WTC11 (cell line): ENCODE measurements around the gene GOLGA6L1. TPM values are rescaled to one million over a fixed set of nuclear protein-coding genes. Genes with fewer than 3 reads are reported as not detected.

Experiments used
- ATAC-seq: fragments of 200-7000 bp; cut with Tn5 transposase; 2 replicates; pipeline ENCODE4 v1.10.0; 2021; ENCODE audit warnings: mild to moderate bottlenecking, moderate library complexity
- CTCF ChIA-PET: fragments of 300-600 bp; sonication (Branson Sonifier 250); formaldehyde crosslinking; loops from one replicate; lab custom pipeline; 2021; ENCODE audit warnings: antibody characterized with exemption; lab: Charles Lee
- POLR2A ChIA-PET: fragments of 350-600 bp; sonication (Branson Sonifier 250); formaldehyde crosslinking; loops from one replicate; lab custom pipeline; 2021; ENCODE audit warnings: antibody characterized with exemption; lab: Charles Lee
- DNase-seq: peaks from one replicate; pipeline ENCODE4 v3.0.0; 2021; ENCODE audit warnings: low spot score
- H3K27ac Mint-ChIP-seq: 2 replicates; pipeline ENCODE4 v1.8.0; 2021; ENCODE audit warnings: mixed read lengths
- H3K27me3 Mint-ChIP-seq: 2 replicates; pipeline ENCODE4 v1.8.0; 2021; ENCODE audit warnings: low read depth, mild to moderate bottlenecking, moderate library complexity, mixed read lengths
- H3K36me3 Mint-ChIP-seq: 2 replicates; pipeline ENCODE4 v1.8.0; 2021; ENCODE audit warnings: mixed read lengths
- H3K4me1 Mint-ChIP-seq: 2 replicates; pipeline ENCODE4 v1.8.0; 2022; ENCODE audit warnings: mixed read lengths
- H3K4me3 Mint-ChIP-seq: 2 replicates; pipeline ENCODE4 v1.8.0; 2021; ENCODE audit warnings: mild to moderate bottlenecking, moderate library complexity, mixed read lengths
- H3K9me3 Mint-ChIP-seq: 2 replicates; pipeline ENCODE4 v1.8.0; 2021; ENCODE audit warnings: mixed read lengths
- ATF1 ChIP-seq: sonication (generic); formaldehyde crosslinking; IDR thresholded peaks from 2 replicates; pipeline ENCODE4 v1.8.1; 2023; ENCODE audit warnings: mild to moderate bottlenecking, moderate library complexity, missing genetic modification reagents
- CDX4 ChIP-seq: fragments of 250-450 bp; sonication (Bioruptor Pico); IDR thresholded peaks from 2 replicates; pipeline ENCODE4 v1.9.0; 2021; ENCODE audit warnings: moderate library complexity, mild to moderate bottlenecking, inconsistent platforms, borderline replicate concordance
- E2F4 ChIP-seq: sonication (generic); formaldehyde crosslinking; IDR thresholded peaks from 2 replicates; pipeline ENCODE4 v1.8.1; 2022; ENCODE audit warnings: low read depth, mild to moderate bottlenecking, moderate library complexity, missing genetic modification reagents, borderline replicate concordance
- GABPB1 ChIP-seq: sonication (generic); formaldehyde crosslinking; IDR thresholded peaks from 2 replicates; pipeline ENCODE4 v1.8.1; 2023; ENCODE audit warnings: mild to moderate bottlenecking, missing genetic modification reagents
- GRHL2 ChIP-seq: fragments of 250-450 bp; sonication (Bioruptor Pico); IDR thresholded peaks from 2 replicates; pipeline ENCODE4 v1.8.0; 2022; ENCODE audit warnings: mild to moderate bottlenecking, moderate library complexity; ENCODE audit not compliant: insufficient replicate concordance, severe bottlenecking
- HMGA2 ChIP-seq: fragments of 250-450 bp; sonication (Bioruptor Pico); IDR thresholded peaks from 2 replicates; pipeline ENCODE4 v1.4.0; 2021; ENCODE audit warnings: mild to moderate bottlenecking, moderate library complexity
- IRF1 ChIP-seq: sonication (generic); formaldehyde crosslinking; IDR thresholded peaks from 2 replicates; pipeline ENCODE4 v1.8.0; 2023; ENCODE audit warnings: missing genetic modification reagents
- MLX ChIP-seq: sonication (generic); formaldehyde crosslinking; IDR thresholded peaks from 2 replicates; pipeline ENCODE4 v1.8.1; 2023; ENCODE audit warnings: mild to moderate bottlenecking, missing genetic modification reagents, moderate library complexity
- PRDM15 ChIP-seq: sonication (generic); formaldehyde crosslinking; IDR thresholded peaks from 2 replicates; pipeline ENCODE4 v1.8.0; 2022; ENCODE audit warnings: missing genetic modification reagents
- PREB ChIP-seq: sonication (generic); formaldehyde crosslinking; IDR thresholded peaks from 2 replicates; pipeline ENCODE4 v1.8.1; 2022; ENCODE audit warnings: mild to moderate bottlenecking, missing genetic modification reagents, moderate library complexity, borderline replicate concordance
- RELA ChIP-seq: sonication (generic); formaldehyde crosslinking; IDR thresholded peaks from 2 replicates; pipeline ENCODE4 v1.8.1; 2022; ENCODE audit warnings: missing genetic modification reagents, mild to moderate bottlenecking, borderline replicate concordance
- SMAD4 ChIP-seq: sonication (generic); formaldehyde crosslinking; IDR thresholded peaks from 2 replicates; pipeline ENCODE4 v1.8.0; 2022; ENCODE audit warnings: mild to moderate bottlenecking, missing genetic modification reagents
- SOX15 ChIP-seq: fragments of 250-450 bp; sonication (Bioruptor Pico); IDR thresholded peaks from 2 replicates; pipeline ENCODE4 v1.9.0; 2021; ENCODE audit warnings: mild to moderate bottlenecking
- STAT6 ChIP-seq: sonication (generic); formaldehyde crosslinking; conservative IDR thresholded peaks from 2 replicates; pipeline ENCODE4 v1.8.1; 2023; ENCODE audit warnings: mild to moderate bottlenecking, low read depth, missing genetic modification reagents, moderate library complexity
- TCF7 ChIP-seq: sonication (generic); formaldehyde crosslinking; IDR thresholded peaks from 2 replicates; pipeline ENCODE4 v1.8.0; 2022; ENCODE audit warnings: mild to moderate bottlenecking, low read depth, missing genetic modification reagents, moderate library complexity
- TEAD4 ChIP-seq: sonication (generic); formaldehyde crosslinking; IDR thresholded peaks from 2 replicates; pipeline ENCODE4 v1.8.0; 2022; ENCODE audit warnings: mild to moderate bottlenecking, missing genetic modification reagents
- ZBTB21 ChIP-seq: sonication (generic); formaldehyde crosslinking; IDR thresholded peaks from 2 replicates; pipeline ENCODE4 v1.8.1; 2023; ENCODE audit warnings: mild to moderate bottlenecking, missing genetic modification reagents, borderline replicate concordance
- ZNF232 ChIP-seq: sonication (generic); formaldehyde crosslinking; IDR thresholded peaks from 2 replicates; pipeline ENCODE4 v1.8.0; 2022; ENCODE audit warnings: mild to moderate bottlenecking, missing genetic modification reagents
- total RNA-seq: library from RNA; stranded (reverse); gene quantifications from 3 replicates; pipeline ENCODE4 v1.2.3, GENCODE V29; 2021

The GOLGA6L1 gene
- total RNA-seq, 1 experiment from 2014 or later, result not detected

- no peaks in the 10 kb centered on the region for H3K4me1 Mint-ChIP-seq
- no peak for ATAC-seq
- peaks cover 10% of the 10 kb centered on the region for H3K36me3 Mint-ChIP-seq
- TF ChIP-seq HMGA2 (CRISPR knock-in tag), result no peak
- TF ChIP-seq SOX15, result no peak
- no peak for TF ChIP-seq CDX4 (CRISPR knock-in tag)
- no peak for TF ChIP-seq E2F4
- TF ChIP-seq GABPB1 (CRISPR knock-in tag), result no peak
- TF ChIP-seq RELA (CRISPR knock-in tag), result no peak
- no peak for TF ChIP-seq ZNF232 (CRISPR knock-in tag)
- no peak for TF ChIP-seq ZBTB21 (CRISPR knock-in tag)
- TF ChIP-seq PRDM15, result no peak
- no peak for TF ChIP-seq PREB
- no peak for TF ChIP-seq IRF1 (CRISPR knock-in tag)
- no peak for TF ChIP-seq MLX
- no peak for DNase-seq
- ChIA-PET CTCF (no interaction called here), POLR2A (no interaction called here)
- no peak overlapping the region for H3K27ac Mint-ChIP-seq
- no peak overlapping the region for H3K4me3 Mint-ChIP-seq
- H3K27me3 Mint-ChIP-seq, result peaks cover 3% of the 10 kb centered on the region; the same call in 1 of the 2 replicates
- peaks cover 19% of the 10 kb centered on the region for H3K9me3 Mint-ChIP-seq
Measured at GRCh38 chr15:23118208-23118607, 18.4 kb downstream of the GOLGA6L1 start.

- peaks cover 5% of the 10 kb centered on the region for H3K9me3 Mint-ChIP-seq
- ChIA-PET CTCF (no interaction called here), POLR2A (no interaction called here)
- H3K4me1 Mint-ChIP-seq, result peaks cover 4% of the 10 kb centered on the region
- 0 out of 2 replicates have a peak, but pooled peaks cover 3% of the 10 kb centered on the region for H3K36me3 Mint-ChIP-seq
- H3K27me3 Mint-ChIP-seq, result no peaks in the 10 kb centered on the region; the same call in none of the 2 replicates
- no peak for ATAC-seq
- DNase-seq, result no peak
- TF ChIP-seq TCF7 (CRISPR knock-in tag) (no peak), ZNF232 (CRISPR knock-in tag) (no peak), SMAD4 (CRISPR knock-in tag) (no peak), PREB (no peak), TEAD4 (CRISPR knock-in tag) (no peak), STAT6 (CRISPR knock-in tag) (no peak), ATF1 (CRISPR knock-in tag) (no peak), GRHL2 (CRISPR knock-in tag) (no peak)
- H3K4me3 Mint-ChIP-seq, result no peak overlapping the region
- no peak overlapping the region for H3K27ac Mint-ChIP-seq
Measured at GRCh38 chr15:23095796-23096195, 40.8 kb downstream of the GOLGA6L1 start.
